CD4-positive, alpha-beta T cell treated with Interleukin-15 for 4 hours (primary cell): Measurements from ENCODE around the gene RAPGEF2.

Experiments
- DNase-seq: peaks from one replicate; pipeline ENCODE4 v3.0.0-alpha.2; 2020; ENCODE audit warnings: low spot score

RAPGEF2 gene

DNA sequence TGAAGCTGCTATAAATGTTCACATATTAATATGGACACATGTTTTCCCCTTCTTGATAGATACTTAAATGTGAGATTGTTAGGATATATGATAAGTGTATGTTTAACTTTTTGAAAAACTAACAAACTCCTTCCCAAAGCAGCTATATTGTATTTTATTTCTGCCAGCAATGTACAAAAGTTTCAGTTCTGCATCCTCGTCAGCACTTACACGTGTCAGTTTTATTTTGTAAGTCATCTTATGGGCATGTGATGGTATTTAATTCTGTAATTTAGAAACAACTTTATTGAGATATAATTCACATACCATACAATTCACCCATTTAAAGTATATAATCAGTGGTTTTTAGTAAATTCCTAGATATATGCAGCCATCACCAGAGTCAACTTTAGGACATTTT is 31.6 kb downstream of the RAPGEF2 start:
- no peak for DNase-seq

DNA sequence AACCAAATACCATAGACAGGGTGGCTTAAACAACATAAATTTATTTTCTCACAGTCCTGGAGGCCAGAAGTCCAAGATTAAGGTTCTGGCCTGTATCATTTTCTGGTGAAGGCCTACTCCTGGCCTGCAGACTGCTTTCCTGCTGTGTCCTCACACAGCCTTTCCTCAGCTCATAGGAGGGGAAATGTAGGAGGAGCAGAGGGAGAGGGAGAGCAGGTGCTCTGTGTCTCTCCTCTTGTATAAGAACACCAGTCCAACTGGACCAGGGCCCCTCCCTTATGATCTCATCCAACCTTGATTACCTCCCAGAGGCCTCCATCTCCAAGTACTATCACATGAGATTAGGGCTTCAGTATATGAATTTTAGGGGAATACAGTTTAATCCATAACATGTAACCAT is 34.3 kb downstream of the RAPGEF2 start:
- DNase-seq, result no peak

DNA sequence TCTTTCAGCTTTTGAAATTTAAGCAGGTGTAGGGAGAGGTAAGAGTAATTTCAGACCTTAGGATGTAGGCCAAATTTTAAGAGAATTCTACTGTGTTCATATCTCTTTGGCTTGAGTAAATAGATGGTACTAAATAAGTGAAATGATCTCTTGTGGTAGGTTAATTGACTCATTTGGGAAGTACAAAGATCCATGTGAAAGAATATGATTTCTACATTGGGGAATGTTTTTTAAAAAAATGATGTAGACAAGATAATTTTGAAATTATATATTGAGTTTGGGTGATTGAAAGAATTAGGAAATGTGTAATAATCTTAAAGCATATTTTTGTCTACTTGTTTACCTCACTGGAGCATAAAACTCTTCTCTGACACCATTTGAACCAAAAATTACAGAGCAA is 35.6 kb downstream of the RAPGEF2 start:
- DNase-seq, result no peak

DNA sequence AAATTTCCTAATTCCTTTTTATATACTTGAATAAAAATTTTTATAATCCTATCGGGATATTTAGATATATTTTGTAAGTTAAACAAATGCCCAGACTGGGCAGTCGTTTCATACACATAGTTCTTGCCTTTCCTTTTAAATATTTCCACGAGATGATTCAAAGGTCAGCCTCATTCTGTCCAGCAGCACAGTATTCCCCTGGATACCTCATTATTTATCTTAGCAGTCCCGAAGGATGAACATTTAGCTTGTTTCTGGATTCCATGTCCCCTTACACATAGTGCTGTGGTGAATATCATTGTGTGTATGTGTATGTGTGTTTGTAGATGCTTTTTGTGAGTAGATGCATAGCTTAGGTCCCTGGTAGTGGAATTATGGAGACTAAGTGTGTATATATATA is 38.3 kb downstream of the RAPGEF2 start:
- no peak for DNase-seq

DNA sequence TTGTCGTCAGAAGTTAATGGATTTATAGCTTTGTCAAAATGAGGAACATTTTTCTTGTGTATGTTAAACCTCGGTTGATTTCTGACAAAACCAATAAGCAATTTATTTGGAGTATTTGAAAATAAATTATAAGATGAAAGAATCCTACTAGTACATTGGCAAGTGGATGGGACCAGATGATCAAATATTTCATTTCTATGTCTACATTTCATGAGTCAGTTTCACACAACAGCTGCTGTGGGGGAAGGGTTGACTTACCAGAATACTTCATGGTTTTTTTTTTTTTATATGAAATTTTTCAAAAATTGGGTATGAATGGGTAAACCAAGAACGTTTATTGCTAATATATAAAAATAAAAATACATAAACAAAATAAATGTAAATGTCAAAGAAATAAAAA is 39.4 kb downstream of the RAPGEF2 start:
- DNase-seq, result no peak

DNA sequence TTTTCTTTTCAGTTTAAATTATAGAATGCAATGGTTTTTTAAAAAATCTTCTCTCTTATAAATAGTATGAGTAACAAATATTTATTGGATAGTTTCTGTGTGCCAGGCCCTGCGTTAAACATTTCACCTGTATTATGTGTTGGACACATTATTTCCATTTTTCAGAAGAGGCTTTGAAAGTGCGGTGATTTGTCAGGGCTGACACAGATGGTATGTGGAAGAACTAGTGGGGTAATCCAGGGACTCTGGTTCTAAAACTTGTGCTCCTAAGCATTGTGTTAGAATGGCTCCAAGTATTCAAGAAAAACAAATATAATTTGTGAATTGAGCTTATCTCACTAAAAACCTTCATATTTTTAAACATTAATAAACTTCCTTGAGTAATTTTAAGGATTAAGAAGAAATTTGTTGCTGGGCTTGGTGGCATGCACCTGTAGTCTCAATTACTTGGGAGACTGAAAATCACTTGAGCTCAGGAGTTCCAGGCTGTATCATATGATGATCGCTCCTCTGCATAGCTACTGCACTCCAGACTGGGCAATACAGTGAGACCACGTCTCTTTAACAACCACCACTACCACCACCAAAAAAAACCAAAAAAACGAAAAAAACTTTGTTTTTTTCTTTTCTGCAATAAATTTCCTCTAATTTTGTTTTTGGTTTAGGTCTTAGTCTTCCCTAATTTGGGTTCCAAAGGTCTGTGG is 40.0 kb downstream of the RAPGEF2 start:
- DNase-seq, result no peak

DNA sequence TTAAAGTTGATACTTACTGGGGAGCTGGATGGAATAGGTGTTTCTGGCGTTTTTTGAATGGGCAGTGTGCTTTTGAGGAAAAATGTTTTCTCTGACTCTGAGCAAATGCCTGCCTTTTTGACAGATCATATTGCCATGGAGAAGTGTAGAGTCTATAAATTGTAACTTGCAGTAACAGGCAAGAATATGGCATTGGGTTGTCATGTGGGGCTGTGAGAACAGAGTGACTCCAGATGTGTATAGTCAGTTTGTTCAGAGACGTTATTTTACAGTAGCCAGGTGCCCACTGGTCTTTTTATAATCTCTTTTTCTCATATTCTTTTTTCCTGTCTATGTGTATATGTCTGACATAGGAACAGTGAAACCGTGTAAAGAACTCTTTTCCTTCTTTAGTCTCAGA is 40.8 kb downstream of the RAPGEF2 start:
- DNase-seq, result no peak

DNA sequence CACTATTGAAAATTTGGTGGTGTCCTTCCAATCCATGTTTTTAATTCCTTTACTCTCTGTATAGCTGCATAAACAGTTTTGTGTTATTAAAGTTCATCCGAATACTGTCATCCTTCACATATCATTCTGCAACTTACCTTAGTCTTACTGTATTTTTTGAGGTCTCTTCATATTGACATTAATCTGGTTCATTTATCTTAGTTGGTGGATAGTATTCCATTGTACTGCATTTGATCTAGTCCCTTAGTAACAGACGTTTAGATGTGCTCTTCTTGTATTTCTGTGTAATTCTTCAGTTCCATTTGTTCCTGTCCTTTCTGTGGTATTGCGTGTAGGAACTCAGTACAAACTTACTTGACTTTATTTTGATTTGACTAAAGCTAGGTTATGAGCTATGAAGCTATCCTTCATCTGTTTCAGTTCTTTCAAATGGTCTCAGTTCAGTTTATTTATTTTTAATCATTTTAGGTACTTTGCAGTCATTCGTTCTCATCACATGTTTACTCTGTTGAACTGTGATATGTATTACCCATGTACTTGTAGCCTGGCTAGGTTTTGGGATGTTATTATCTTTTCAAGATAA is 41.3 kb downstream of the RAPGEF2 start:
- DNase-seq, result no peak

DNA sequence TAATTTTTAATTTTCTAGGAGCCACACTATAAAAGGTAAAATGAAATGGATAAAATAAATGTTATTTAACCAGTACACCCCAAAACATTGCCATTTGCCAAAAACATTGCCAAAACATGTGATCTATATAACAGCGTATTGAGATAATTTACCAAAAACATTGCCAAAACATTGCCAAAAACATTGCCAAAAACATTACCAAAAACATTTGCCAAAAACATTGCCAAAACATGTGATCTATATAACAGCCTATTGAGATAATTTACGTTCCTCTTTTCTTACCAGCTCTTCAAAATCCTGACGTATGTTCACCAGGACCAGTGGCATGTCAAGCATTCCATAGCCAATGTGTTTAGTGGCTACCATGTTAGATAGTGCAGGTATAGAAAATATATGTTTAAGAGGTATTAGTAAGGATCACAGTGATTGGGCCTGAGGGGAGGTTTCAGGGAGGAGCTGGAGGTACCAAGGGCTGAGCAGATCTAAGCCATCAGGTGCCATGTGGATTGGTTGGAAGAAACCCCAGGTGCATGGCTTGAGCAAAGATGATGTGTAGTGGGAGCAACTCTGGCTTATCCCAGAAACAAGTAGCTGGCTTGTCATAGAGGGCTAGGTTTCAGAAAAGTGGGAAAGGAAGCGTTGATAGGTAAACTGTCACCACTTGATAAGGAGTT is 42.6 kb downstream of the RAPGEF2 start:
- no peak for DNase-seq

DNA sequence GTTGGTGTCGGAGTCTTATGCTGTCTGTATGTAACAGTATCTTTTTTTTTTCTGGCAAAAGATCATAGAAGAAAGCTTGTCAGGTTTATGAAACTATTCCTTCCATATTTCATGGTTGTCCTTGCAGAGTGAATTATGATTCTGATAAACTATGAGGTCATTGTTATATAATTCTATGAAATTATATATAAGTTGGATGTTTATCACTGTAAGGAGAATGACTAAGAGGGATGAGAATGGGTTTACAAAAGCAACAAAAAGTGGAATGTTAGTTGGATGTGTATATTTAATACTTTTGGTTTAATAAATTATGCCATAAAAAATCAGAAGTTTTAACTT is 43.1 kb downstream of the RAPGEF2 start:
- no peak for DNase-seq

DNA sequence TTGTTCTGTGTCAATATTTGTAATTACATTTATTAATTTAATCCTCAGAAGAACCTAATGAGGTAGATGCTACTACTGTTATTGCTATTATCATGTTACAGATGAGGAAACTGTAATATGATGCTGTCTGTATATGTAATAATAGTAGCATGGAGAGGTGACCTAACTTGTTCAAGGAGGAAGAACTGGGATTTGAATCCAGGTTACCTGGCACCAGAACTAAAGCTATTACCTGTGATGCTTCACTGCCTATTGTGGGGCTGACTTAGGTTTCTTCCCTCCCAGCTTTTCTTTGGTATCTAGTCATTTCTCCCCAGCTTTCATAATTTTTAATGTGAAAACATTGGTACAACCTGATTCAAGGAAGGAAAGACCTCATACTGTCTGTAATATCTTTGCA is 43.6 kb downstream of the RAPGEF2 start:
- no peak for DNase-seq

DNA sequence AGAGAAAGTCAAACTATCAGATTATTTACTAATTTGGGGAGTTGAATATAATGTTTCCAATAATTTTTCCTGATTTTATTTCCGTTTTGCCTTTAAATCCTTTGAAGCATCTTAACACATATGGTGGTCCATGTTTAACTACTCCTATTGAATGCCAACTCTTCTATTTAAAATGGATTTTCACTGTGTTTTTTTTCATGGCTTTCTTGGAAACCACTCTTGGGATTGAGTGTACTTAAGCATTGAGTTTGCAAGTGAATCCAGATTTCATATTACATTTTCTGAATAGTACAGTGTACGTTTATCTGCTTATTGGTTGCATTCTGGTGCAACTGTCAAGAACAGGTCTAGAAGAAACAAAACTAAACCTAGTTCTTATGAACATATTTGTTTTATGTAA is 45.6 kb downstream of the RAPGEF2 start:
- DNase-seq, result no peak

DNA sequence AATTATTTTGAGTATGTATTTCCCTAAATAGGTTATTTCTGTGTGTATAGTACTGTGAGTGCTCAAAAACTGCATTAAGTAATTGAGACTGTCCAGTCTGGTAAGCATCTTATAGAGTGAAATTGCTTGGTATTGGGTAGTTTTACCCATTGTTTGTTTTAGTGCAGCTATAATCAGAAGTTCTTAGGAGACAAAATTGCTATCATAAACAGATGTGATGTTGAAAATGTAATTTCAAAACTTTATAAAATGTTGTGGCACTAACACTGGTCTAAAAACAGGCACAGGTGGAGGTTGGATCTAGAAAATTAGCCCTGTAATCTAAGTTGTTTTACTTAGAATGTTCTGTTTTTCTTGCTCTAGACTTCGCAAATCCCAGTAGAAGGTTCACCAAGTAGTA is 46.8 kb downstream of the RAPGEF2 start:
- DNase-seq, result no peak

DNA sequence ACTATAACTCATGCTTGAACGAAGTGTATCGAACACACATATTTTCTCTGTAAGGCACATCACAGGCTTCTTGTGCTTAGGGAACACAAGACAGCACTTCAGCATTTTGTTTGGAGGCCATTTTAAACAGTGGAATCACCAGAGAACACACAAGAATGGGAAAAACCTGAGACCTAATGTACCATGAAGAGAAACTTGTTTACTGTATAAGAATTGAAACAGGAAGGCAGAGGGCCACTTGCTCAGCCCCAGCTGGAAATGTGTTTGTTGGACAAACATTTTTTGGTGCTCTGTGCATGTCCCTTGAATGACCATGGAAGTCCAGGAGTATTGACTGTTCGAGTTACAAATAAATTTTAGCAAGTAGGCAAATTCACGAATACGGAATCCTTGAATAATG is 47.5 kb downstream of the RAPGEF2 start:
- DNase-seq, result no peak

DNA sequence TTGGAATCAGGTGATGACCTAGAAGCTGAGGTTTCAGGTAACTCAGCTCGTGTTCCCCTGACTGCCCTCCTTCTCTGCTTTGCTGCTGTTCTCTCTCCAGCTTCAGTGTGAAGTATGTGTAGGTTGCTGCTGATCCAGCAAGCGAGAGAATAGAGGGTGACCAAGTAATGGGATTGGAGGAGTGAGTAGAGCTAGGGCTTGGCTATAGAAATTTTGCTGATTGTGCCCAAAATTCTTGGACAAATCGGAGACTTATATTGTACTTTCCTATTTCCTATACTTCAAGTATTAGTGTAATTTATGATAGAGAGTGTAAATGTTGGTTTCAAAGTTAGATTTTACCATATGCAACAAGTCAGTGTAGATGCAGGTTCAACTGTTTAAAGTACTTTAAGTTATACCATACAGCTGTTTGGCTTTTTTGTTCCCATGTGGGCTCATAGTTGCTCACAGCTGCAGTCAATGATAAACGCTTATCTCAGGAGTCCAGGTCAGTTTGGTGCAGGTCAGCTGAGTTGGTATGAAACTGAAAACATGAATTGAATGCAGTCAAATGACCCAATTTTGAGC is 48.0 kb downstream of the RAPGEF2 start:
- DNase-seq, result no peak

DNA sequence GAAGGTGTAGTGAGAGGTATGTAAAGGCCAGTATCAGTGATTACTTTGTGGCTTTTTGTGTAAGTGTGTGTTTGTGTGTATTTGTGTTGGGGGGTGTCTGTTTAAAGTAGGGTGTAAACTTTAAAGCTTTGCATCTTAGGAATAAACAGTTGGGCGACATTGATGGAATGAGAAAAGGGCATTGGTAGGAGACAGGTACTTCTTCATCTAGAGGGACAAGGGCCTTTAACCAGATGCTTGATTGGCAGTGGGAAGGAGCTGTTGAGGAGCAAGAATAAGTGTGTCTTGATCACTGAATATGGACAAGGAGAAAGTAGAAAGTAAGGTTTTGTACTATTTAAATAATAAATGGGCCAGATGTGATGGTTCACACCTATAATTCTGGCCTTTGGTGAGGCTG is 48.8 kb downstream of the RAPGEF2 start:
- DNase-seq, result no peak

DNA sequence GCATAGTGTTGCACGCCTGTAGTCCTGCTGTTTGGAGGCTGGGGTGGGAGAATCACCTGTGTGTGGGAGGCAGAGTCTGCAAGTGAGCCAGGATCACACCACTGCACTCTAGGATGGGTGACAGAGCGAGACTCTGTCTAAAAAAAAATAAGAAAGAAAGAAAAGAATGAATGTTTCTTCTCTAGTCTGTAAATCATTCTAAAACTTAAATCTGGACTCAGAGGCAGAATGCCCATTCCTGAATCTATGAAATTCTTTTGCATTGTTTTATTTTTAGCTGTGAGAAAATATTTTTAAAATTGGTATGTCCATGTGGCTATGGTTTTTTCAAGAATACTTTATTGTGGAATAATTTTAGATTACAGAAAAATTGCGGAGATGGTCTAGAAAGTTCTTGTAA is 49.3 kb downstream of the RAPGEF2 start:
- DNase-seq, result no peak

DNA sequence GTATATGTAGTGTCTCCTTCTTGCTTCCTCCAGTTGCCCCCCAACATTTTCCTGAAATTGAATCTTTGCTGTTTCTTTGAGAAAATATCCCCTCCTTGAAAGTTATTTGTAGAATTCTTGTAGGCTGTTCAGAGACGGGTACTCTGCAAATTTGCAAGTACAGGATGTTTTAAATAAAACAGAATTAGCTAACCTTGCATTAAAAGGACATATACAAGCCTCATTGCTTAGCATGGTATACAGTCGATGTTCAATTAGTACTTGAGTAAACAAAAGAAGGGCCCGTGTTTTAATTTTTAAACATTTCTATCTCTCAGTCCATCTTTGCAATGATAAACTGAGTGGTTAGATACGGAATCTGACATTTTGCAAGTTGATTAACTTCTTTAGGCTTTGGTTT is 50.8 kb downstream of the RAPGEF2 start:
- no peak for DNase-seq

DNA sequence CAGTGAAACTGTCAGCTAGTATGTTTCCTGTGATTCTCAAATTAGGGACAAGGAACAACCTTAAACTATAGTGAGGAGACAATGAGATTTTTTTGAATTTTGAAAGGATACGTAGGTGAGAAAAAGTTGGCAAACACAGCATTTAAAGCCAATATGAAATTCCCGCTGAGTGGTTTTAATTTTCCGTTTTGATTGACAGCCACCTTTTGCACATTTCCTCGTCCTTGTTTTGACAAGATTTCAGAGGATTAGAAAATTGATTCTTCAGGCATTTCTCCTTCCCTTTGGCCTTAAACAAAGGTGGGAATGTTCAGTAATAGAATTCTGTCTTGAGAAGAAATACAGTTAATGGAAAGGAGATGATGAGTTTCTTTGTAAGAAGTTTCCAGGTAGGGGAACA is 52.2 kb downstream of the RAPGEF2 start:
- no peak for DNase-seq

DNA sequence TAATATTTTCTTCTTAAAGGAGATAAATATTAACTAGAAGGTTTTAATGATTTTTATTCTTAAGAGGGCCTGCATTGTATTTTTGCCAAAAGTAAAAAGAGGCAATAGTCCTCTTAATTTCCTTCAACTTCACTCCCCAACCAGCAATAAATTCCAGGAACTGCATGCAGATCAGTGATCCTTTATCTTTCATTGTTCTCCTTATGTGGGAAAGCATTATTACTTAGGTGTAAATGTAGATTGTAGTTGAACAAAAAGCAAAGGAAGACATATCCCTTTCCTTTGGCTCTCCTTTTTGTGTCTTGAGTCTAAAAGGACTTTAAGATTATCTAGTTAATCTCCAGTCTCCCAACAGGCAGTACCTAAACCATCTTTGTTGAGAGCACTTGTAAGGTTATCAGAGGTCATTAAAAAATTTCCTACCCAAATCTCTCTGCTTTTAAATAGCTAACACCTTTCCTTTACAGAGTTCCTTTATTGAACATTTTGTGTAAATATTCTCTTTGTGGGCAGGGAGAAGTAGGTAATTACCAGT is 55.3 kb downstream of the RAPGEF2 start:
- no peak for DNase-seq

DNA sequence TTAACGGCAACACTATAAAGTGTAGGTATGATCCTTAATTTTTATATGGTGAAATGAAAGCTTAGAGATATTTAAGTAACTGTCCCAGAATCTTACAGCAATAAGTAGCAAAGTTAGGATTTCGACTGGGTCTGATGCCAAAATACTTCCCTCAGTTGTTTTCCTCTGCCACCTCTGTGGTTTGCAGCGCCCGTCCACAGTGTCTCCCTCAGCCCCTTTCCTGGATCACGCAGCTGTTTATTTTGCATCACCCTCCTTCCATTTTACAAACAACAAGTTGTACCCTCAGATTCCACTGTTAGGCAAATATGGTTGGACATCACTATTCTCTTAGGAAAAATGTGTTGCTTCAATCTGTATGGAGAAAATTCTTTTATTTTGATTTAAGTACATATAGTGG is 56.1 kb downstream of the RAPGEF2 start:
- no peak for DNase-seq

DNA sequence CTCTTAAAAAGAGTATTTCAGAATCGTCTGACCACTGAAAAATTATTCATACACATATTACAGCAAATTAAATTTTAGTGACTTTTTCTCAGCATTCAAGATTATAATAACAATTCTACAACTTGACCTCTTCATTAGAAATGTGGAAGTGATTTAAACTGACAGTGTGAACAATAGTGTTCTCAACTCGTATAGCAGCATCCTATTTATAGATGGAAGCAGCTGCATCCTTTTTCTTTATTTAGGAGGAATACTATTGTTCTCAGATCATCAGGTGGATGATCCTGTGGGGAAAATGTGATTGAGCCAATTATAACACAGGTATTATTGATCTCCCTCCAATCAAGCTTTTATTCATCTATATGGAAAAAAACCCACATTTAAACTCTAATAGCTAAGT is 56.7 kb downstream of the RAPGEF2 start:
- no peak for DNase-seq

DNA sequence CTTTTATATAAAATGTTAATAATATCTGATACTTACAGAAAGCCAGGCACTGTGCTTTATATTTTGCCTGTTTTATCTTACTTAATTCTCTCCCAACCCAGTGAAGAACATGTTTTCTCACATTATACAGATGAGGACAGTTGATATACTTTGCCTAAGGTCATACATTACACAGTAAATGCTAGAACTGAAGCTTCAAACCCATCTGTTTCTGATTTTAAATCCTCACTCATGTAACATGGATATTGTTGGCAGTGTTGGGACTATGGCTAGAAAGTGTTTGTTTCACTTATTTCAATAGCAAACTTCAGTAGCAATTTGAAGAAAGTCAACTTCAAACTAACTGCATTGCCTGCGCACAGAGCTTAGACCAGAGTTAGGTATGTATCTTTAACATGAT is 57.4 kb downstream of the RAPGEF2 start:
- DNase-seq, result no peak
